BLaER1 (cell line): ENCODE measurements around the gene ECI1.
"Not testable (repeated sequence)": the region's sequence is repeated elsewhere in the genome, so short reads cannot be mapped to it uniquely, and the experiment has no call there.

Experiments
- H3K27ac ChIP-seq: shearing (Covaris generic); formaldehyde crosslinking; 2 replicates; pipeline ENCODE4 v1.8.1; 2022
- H3K27me3 ChIP-seq: shearing (Covaris generic); formaldehyde crosslinking; 2 replicates; pipeline ENCODE4 v1.8.1; 2022
- H3K36me3 ChIP-seq: shearing (Covaris generic); formaldehyde crosslinking; 2 replicates; pipeline ENCODE4 v1.8.1; 2022
- H3K4me1 ChIP-seq: shearing (Covaris generic); formaldehyde crosslinking; 2 replicates; pipeline ENCODE4 v1.8.1; 2022
- H3K4me2 ChIP-seq: shearing (Covaris generic); formaldehyde crosslinking; 2 replicates; pipeline ENCODE4 v1.8.1; 2022
- H3K4me3 ChIP-seq: shearing (Covaris generic); formaldehyde crosslinking; 2 replicates; pipeline ENCODE4 v1.8.1; 2022
- H3K9ac ChIP-seq: shearing (Covaris generic); formaldehyde crosslinking; 2 replicates; pipeline ENCODE4 v1.8.1; 2022
- H3K9me3 ChIP-seq: shearing (Covaris generic); formaldehyde crosslinking; 2 replicates; pipeline ENCODE4 v1.8.1; 2022
- H4K20me1 ChIP-seq: shearing (Covaris generic); formaldehyde crosslinking; 2 replicates; pipeline ENCODE4 v1.8.1; 2022
- Cebpa-rat ChIP-seq: shearing (Covaris generic); IDR thresholded peaks from 2 replicates; pipeline ENCODE4 v1.8.1; 2022

The ECI1 gene

GRCh38 chr16:2242598-2242997 lies 8.8 kb downstream of the ECI1 start:
- Histone ChIP-seq H3K27ac (no peak overlapping the region), H3K36me3 (peaks cover 93% of the 10 kb centered on the region), H4K20me1 (peaks cover 64% of the 10 kb centered on the region), H3K4me3 (no peak overlapping the region), H3K9ac (no peak overlapping the region), H3K4me2 (no peak overlapping the region), H3K4me1 (peaks cover 12% of the 10 kb centered on the region), H3K27me3 (peaks cover 7% of the 10 kb centered on the region), H3K9me3 (no peaks in the 10 kb centered on the region)
- no peak for TF ChIP-seq Cebpa-rat

- not testable (repeated sequence) for H3K9ac ChIP-seq, H3K4me2 ChIP-seq, H3K27ac ChIP-seq, H3K4me3 ChIP-seq, H3K9me3 ChIP-seq
- Histone ChIP-seq H3K36me3 (peaks cover 89% of the 10 kb centered on the region), H3K27me3 (peaks cover 23% of the 10 kb centered on the region), H3K4me1 (peaks cover 12% of the 10 kb centered on the region), H4K20me1 (peaks cover 77% of the 10 kb centered on the region)
These were observed 11.1 kb downstream of the ECI1 start for GRCh38 chr16:2240331-2240730.

GRCh38 chr16:2238838-2239675 lies 12.3 kb downstream of the ECI1 start:
- no peaks in the 10 kb centered on the region for H3K9me3 ChIP-seq
- peaks cover 75% of the 10 kb centered on the region for H4K20me1 ChIP-seq
- H3K36me3 ChIP-seq: peaks cover 87% of the 10 kb centered on the region
- H3K4me1 ChIP-seq: peaks cover 17% of the 10 kb centered on the region
- H3K9ac ChIP-seq: no peak overlapping the region
- no peak overlapping the region for H3K4me2 ChIP-seq
- peaks cover 23% of the 10 kb centered on the region for H3K27me3 ChIP-seq
- H3K4me3 ChIP-seq: no peak overlapping the region
- H3K27ac ChIP-seq: no peak overlapping the region
- no peak for TF ChIP-seq Cebpa-rat

GRCh38 chr16:2238150-2238837 lies 13.1 kb downstream of the ECI1 start:
- peaks cover 87% of the 10 kb centered on the region for H3K36me3 ChIP-seq
- H3K4me3 ChIP-seq: no peak overlapping the region
- H3K9me3 ChIP-seq: no peaks in the 10 kb centered on the region
- no peak for TF ChIP-seq Cebpa-rat
- peaks cover 23% of the 10 kb centered on the region for H3K27me3 ChIP-seq
- no peak overlapping the region for H3K9ac ChIP-seq
- peaks cover 19% of the 10 kb centered on the region for H3K4me1 ChIP-seq
- H3K27ac ChIP-seq: no peak overlapping the region
- peaks cover 76% of the 10 kb centered on the region for H4K20me1 ChIP-seq
- no peak overlapping the region for H3K4me2 ChIP-seq

GRCh38 chr16:2237493-2238149 lies 13.8 kb downstream of the ECI1 start:
- H3K4me2 ChIP-seq: no peak overlapping the region
- H3K9ac ChIP-seq: no peak overlapping the region
- no peak overlapping the region for H3K4me3 ChIP-seq
- peaks cover 74% of the 10 kb centered on the region for H4K20me1 ChIP-seq
- TF ChIP-seq Cebpa-rat: no peak
- H3K9me3 ChIP-seq: no peaks in the 10 kb centered on the region
- H3K4me1 ChIP-seq: peaks cover 14% of the 10 kb centered on the region
- H3K36me3 ChIP-seq: peaks cover 87% of the 10 kb centered on the region
- peaks cover 23% of the 10 kb centered on the region for H3K27me3 ChIP-seq
- no peak overlapping the region for H3K27ac ChIP-seq

- TF ChIP-seq Cebpa-rat: no peak
These were observed 14.3 kb downstream of the ECI1 start for GRCh38 chr16:2237102-2237482.

GRCh38 chr16:2236337-2237101 lies 14.9 kb downstream of the ECI1 start, which contains the start of gene DNASE1L2:
TSS of gene DNASE1L2 (plus strand) at chr16:2236444. CDS start at chr16:2236817, 373 bp downstream.
- H3K27me3 ChIP-seq: peaks cover 23% of the 10 kb centered on the region
- H3K4me2 ChIP-seq: no peak within 1 kb of the TSS
- H3K9me3 ChIP-seq: no peaks in the 10 kb centered on the region
- H3K4me3 ChIP-seq: no peak within 1 kb of the TSS
- peaks cover 82% of the 10 kb centered on the region for H4K20me1 ChIP-seq
- no peak for TF ChIP-seq Cebpa-rat
- H3K36me3 ChIP-seq: peaks cover 87% of the 10 kb centered on the region
- peaks cover 14% of the 10 kb centered on the region for H3K4me1 ChIP-seq
- no peak within 1 kb of the TSS for H3K9ac ChIP-seq
- H3K27ac ChIP-seq: no peak within 1 kb of the TSS

More at GRCh38 chr16:2237102-2237482, 14.3 kb downstream of the ECI1 start:
- peaks cover 23% of the 10 kb centered on the region for H3K27me3 ChIP-seq
- no peak overlapping the region for H3K9ac ChIP-seq
- H3K27ac ChIP-seq: no peak overlapping the region
- H4K20me1 ChIP-seq: peaks cover 77% of the 10 kb centered on the region
- no peak overlapping the region for H3K4me3 ChIP-seq
- peaks cover 14% of the 10 kb centered on the region for H3K4me1 ChIP-seq
- H3K36me3 ChIP-seq: peaks cover 87% of the 10 kb centered on the region
- H3K9me3 ChIP-seq: no peaks in the 10 kb centered on the region
- H3K4me2 ChIP-seq: no peak overlapping the region

GRCh38 chr16:2235695-2236336 lies 15.6 kb downstream of the ECI1 start:
- Histone ChIP-seq H3K4me2 (no peak overlapping the region), H3K4me3 (no peak overlapping the region), H3K27me3 (peaks cover 23% of the 10 kb centered on the region), H3K4me1 (peaks cover 14% of the 10 kb centered on the region), H3K9ac (no peak overlapping the region), H3K9me3 (no peaks in the 10 kb centered on the region), H4K20me1 (peaks cover 90% of the 10 kb centered on the region), H3K36me3 (peaks cover 89% of the 10 kb centered on the region), H3K27ac (no peak overlapping the region)
- no peak for TF ChIP-seq Cebpa-rat

GRCh38 chr16:2235234-2235651 lies 16.1 kb downstream of the ECI1 start:
- Histone ChIP-seq H3K36me3 (peaks cover 91% of the 10 kb centered on the region), H3K4me1 (peaks cover 14% of the 10 kb centered on the region)

More at GRCh38 chr16:2235234-2235651, 16.1 kb downstream of the ECI1 start:
- peaks cover 94% of the 10 kb centered on the region for H4K20me1 ChIP-seq
- H3K9ac ChIP-seq: no peak overlapping the region
- H3K4me3 ChIP-seq: no peak overlapping the region
- H3K27me3 ChIP-seq: peaks cover 23% of the 10 kb centered on the region
- H3K4me2 ChIP-seq: no peak overlapping the region; the same call in 1 of the 2 replicates
- H3K27ac ChIP-seq: no peak overlapping the region
- H3K9me3 ChIP-seq: no peaks in the 10 kb centered on the region
- TF ChIP-seq Cebpa-rat: no peak
